ENCODE results near the gene SULT4A1.

Gene SULT4A1

DNA sequence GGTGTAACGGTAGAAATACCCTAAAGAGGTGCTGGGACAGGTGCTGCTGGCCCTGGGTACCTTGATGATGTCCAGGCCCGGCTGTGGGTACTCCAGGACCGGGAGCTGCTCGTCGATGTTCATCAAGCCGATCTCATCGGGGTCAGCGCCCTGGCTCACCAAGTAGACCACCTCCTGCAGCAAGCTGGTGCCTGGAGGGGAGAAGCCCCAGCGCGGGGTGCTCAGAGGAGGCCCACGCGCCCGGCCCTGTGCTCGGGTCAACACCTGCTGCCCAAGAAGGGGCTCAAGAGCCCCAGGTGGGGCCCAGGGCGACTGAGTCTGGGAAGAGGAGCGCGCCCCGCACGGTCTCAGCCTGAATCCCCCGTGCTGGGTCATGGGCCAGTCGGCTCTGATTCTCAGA, 20.6 kb downstream of the SULT4A1 start:
- Histone ChIP-seq H3K36me3 (replicated peaks) (no peaks in the 10 kb centered on the region), H3K4me3 (ENCODE audit: low read depth, low read length) (no peak overlapping the region), H3K27ac (no peak overlapping the region), H3K27me3 (replicated peaks) (no peaks in the 10 kb centered on the region)
- DNase-seq, result no peak
- in situ Hi-C loops (cut with HindIII; ENCODE audit: low pct_ligation_motif_present, low sequenced_read_pairs), result no loop called here
- TF ChIP-seq, protein P1, sequence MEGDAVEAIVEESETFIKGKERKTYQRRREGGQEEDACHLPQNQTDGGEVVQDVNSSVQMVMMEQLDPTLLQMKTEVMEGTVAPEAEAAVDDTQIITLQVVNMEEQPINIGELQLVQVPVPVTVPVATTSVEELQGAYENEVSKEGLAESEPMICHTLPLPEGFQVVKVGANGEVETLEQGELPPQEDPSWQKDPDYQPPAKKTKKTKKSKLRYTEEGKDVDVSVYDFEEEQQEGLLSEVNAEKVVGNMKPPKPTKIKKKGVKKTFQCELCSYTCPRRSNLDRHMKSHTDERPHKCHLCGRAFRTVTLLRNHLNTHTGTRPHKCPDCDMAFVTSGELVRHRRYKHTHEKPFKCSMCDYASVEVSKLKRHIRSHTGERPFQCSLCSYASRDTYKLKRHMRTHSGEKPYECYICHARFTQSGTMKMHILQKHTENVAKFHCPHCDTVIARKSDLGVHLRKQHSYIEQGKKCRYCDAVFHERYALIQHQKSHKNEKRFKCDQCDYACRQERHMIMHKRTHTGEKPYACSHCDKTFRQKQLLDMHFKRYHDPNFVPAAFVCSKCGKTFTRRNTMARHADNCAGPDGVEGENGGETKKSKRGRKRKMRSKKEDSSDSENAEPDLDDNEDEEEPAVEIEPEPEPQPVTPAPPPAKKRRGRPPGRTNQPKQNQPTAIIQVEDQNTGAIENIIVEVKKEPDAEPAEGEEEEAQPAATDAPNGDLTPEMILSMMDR (IDR thresholded peaks at IDR 0.05; ENCODE audit: low read depth, low read length, missing control alignments), result no peak

DNA sequence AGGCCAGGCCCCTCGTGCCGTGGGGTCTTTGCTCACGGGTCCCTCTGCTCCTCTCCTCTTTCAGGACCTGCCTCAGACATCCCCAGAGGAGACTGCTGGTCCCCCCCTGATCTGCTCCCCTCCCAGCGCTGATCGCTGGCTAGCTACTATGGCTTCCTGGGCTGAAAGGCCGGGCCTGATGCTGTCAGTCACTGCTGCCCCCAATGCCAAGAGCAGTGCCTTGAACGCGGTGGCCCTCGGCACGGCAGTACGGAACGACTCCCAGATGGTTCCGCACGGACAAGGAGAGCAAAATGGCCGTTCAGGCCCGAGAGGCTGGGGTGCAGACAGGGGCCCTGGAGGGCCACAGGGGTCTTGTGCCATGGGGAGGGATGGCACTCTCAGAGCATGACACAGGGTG, 21.5 kb downstream of the SULT4A1 start:
- DNase-seq, result no peak
- no peak overlapping the region for H3K27ac ChIP-seq
- H3K36me3 ChIP-seq (replicated peaks), result no peaks in the 10 kb centered on the region
- in situ Hi-C loops (cut with HindIII; ENCODE audit: low pct_ligation_motif_present, low sequenced_read_pairs), result no loop called here
- TF ChIP-seq, protein P1 (IDR thresholded peaks at IDR 0.05; ENCODE audit: low read depth, low read length, missing control alignments), result no peak
- no peaks in the 10 kb centered on the region for H3K27me3 ChIP-seq (replicated peaks)
- H3K4me3 ChIP-seq (ENCODE audit: low read depth, low read length), result no peak overlapping the region

DNA sequence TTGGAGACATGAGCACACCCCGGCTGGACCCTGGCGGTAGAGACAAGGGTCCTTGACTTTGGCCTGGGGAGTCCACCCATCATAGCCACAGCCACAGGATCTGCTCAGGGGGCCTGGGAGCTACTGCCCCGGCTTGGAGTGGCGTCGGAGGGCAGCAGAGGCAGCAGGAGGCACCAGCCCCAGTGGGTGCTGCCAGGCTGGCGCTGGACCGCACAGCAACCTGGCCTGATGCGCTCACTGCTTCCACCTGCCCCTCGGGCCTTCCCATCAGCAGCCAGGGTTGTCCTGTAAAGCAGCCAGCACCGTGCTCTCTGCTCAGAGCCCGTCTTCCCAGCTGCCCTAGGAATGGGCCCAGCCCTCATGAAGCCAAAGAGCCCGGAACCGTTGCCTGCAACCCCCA, 21.9 kb downstream of the SULT4A1 start:
- no peaks in the 10 kb centered on the region for H3K27me3 ChIP-seq (replicated peaks)
- in situ Hi-C loops (cut with HindIII; ENCODE audit: low pct_ligation_motif_present, low sequenced_read_pairs), result no loop called here
- DNase-seq, result no peak
- H3K4me3 ChIP-seq (ENCODE audit: low read depth, low read length), result no peak overlapping the region
- no peaks in the 10 kb centered on the region for H3K36me3 ChIP-seq (replicated peaks)
- TF ChIP-seq, protein P1 (IDR thresholded peaks at IDR 0.05; ENCODE audit: low read depth, low read length, missing control alignments), result no peak
- no peak overlapping the region for H3K27ac ChIP-seq

DNA sequence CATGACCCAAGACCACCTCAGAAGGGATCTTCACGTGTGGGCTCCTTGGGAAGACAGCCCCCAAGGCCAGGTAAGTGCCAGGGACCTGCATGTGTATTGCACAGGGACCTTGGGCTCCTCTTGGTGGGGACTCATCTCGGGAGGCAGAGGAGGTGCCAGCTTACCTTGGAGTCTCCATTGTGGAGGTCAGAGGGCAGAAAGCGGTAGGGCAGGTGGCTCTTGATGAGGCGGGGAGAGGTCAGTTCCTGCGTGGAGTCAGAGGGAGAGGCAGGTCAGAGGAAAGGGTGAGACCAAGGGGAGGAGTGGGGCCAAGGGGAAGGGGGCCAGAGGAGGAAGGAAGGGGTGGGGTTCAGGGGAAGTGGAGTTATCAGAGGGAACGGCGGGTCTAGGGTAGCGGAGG, 22.5 kb downstream of the SULT4A1 start:
- TF ChIP-seq, protein P1 (IDR thresholded peaks at IDR 0.05; ENCODE audit: low read depth, low read length, missing control alignments), result no peak
- in situ Hi-C loops (cut with HindIII; ENCODE audit: low pct_ligation_motif_present, low sequenced_read_pairs), result no loop called here
- H3K27me3 ChIP-seq (replicated peaks), result no peaks in the 10 kb centered on the region
- no peak for DNase-seq
- no peaks in the 10 kb centered on the region for H3K36me3 ChIP-seq (replicated peaks)
- H3K27ac ChIP-seq, result no peak overlapping the region
- no peak overlapping the region for H3K4me3 ChIP-seq (ENCODE audit: low read depth, low read length)

DNA sequence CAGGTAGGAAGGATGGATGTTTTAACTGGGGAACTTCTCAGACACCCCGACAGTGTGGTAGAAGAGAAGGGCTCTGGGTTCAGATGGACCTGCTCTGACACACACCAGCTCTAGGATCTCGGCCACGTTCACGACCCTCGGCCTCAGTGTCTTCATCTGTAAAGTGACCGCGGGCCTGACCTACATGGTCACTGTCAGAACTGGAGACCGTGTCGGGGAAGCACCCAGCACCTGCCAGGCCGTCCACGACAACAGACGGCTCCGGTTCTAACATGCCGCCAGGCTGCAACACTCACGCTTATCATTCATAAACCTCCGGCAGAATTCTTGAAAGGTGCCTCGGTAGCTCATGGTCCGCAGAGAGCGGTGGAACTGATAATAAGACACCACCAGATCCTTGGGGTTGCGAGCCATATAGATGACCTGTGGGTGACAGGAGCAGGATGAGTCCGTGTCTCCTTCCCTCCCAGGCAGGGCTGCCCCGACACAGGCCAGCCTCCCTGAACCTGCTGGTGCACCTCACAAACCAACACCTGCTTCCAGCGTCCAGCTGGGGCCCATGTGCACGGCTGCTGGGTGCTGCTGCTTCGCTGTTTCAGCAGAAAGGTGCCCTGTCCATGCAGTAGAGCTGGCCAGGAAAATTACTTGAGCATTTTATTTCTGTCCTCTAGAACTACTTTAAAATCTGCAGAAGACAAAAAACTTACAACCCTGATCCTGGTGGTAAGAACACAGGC, 23.6 kb downstream of the SULT4A1 start:
- no peak for DNase-seq
- in situ Hi-C loops (cut with HindIII; ENCODE audit: low pct_ligation_motif_present, low sequenced_read_pairs), result no loop called here
- H3K36me3 ChIP-seq (replicated peaks), result no peaks in the 10 kb centered on the region
- H3K27me3 ChIP-seq (replicated peaks), result no peaks in the 10 kb centered on the region
- H3K4me3 ChIP-seq (ENCODE audit: low read depth, low read length), result no peak overlapping the region
- H3K27ac ChIP-seq, result no peak overlapping the region
- TF ChIP-seq, protein P1 (IDR thresholded peaks at IDR 0.05; ENCODE audit: low read depth, low read length, missing control alignments), result no peak

DNA sequence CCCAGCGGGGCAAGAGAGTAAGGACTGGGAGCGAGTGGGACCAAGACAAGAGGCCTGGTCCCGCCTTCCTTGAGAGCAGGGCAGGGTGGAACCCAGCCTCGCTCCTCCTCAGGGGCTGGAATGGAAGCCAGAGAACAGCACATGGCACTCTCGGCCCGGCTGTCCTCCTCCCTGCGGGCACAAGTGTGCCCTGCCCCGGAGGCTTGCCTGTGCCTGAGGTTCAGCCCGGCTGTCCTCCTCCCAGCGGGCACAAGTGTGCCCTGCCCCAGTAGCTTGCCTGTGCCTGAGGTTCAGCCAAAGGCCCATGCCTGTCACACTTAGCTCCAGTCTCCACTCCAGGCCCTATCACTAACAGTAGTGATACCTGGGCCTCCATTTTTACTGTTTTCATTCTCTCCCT, 24.2 kb downstream of the SULT4A1 start:
- no peak overlapping the region for H3K27ac ChIP-seq
- TF ChIP-seq, protein P1 (IDR thresholded peaks at IDR 0.05; ENCODE audit: low read depth, low read length, missing control alignments), result no peak
- in situ Hi-C loops (cut with HindIII; ENCODE audit: low pct_ligation_motif_present, low sequenced_read_pairs), result no loop called here
- H3K36me3 ChIP-seq (replicated peaks), result no peaks in the 10 kb centered on the region
- DNase-seq, result no peak
- H3K4me3 ChIP-seq (ENCODE audit: low read depth, low read length), result no peak overlapping the region
- H3K27me3 ChIP-seq (replicated peaks), result no peaks in the 10 kb centered on the region
